ENCODE measurements around the gene TK1. TPM values are rescaled to one million over a fixed set of nuclear protein-coding genes. Genes with fewer than 3 reads are reported as not detected.

TK1 gene
- total RNA-seq, 1 experiment from 2014 or later: 340 TPM

DNA sequence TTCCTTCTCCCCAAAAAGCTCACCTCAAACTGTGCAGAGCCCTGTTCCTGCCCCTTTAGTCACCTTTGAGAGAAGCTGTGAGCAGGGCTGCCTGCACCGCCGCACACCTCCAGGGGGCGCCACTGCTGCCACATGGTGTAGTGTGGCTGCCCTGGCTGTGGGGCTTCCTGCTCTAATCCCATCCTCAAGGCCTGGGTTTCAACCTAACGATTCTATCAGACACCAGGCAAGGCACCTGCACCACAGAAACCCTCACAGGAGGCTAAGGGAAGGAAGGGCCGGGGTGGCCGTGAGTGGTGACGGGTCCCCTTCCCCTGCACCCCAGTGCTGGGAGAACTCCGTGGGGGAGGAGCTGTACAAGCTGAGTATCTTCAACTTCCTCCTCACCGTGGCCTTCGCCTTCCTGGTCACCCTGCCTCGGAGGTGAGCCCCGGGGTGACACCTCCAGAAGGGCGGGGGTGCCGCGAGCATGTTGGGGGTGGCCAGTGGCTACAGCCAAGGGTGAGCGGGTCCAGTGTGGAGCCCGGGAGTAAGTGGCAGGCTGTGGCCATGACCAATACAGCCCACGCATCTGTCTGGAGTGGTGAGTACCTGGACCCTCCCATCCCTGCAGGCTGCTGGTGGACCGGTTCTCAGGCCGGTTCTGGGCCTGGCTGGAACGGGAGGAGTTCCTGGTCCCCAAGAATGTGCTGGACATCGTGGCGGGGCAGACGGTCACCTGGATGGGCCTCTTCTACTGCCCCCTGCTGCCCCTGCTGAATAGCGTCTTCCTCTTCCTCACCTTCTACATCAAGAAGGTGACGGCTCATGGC lies 49.3 kb downstream of the TK1 start:
- ChIA-PET POLR2A (ENCODE audit: unreplicated experiment) (interaction anchor here (0.6 kb wide), 1 partner anchor 78 kb away, joined by 5 read pairs; no protein-coding TSS in a partner anchor), CTCF (no interaction called here)
- no peak overlapping the region for H3K4me2 ChIP-seq (ENCODE audit: low read length)
- no peak overlapping the region for H3K9ac ChIP-seq (ENCODE audit: low read length)
- DNase-seq (no peak), ATAC-seq (no peak)
- no peaks in the 10 kb centered on the region for H3K27me3 ChIP-seq (ENCODE audit: low read length)
- H4K20me1 ChIP-seq (ENCODE audit: low read length): no peaks in the 10 kb centered on the region
- peaks cover 3% of the 10 kb centered on the region for H3F3A ChIP-seq (ENCODE audit: low read length, unreplicated experiment)
- H3K27ac ChIP-seq (ENCODE audit: low read length): no peak overlapping the region
- no peaks in the 10 kb centered on the region for H3K9me3 ChIP-seq (ENCODE audit: low read length)
- H2AFZ ChIP-seq (ENCODE audit: low read length): no peak overlapping the region
- H3K4me3 ChIP-seq (ENCODE audit: low read length): no peak overlapping the region
- H3K36me3 ChIP-seq (ENCODE audit: low read depth, low read length): no peaks in the 10 kb centered on the region
- no peak for TF ChIP-seq EZH2phosphoT487 (IDR thresholded peaks at IDR 0.05; ENCODE audit: borderline replicate concordance, low read length)
- TF ChIP-seq, protein P1, sequence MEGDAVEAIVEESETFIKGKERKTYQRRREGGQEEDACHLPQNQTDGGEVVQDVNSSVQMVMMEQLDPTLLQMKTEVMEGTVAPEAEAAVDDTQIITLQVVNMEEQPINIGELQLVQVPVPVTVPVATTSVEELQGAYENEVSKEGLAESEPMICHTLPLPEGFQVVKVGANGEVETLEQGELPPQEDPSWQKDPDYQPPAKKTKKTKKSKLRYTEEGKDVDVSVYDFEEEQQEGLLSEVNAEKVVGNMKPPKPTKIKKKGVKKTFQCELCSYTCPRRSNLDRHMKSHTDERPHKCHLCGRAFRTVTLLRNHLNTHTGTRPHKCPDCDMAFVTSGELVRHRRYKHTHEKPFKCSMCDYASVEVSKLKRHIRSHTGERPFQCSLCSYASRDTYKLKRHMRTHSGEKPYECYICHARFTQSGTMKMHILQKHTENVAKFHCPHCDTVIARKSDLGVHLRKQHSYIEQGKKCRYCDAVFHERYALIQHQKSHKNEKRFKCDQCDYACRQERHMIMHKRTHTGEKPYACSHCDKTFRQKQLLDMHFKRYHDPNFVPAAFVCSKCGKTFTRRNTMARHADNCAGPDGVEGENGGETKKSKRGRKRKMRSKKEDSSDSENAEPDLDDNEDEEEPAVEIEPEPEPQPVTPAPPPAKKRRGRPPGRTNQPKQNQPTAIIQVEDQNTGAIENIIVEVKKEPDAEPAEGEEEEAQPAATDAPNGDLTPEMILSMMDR (conservative IDR thresholded peaks at IDR 0.05; ENCODE audit: low read depth, low read length): peak; percentile 79
- H3K9me2 ChIP-seq (replicated peaks; ENCODE audit: low read length): no peaks in the 10 kb centered on the region
- H3K4me1 ChIP-seq (ENCODE audit: insufficient read depth, low read length): peaks cover 26% of the 10 kb centered on the region
- H3K79me2 ChIP-seq (ENCODE audit: low read length): no peaks in the 10 kb centered on the region
- no TSS peak for BruUV-seq (replicated peaks)
- intact Hi-C loops (cut with micrococcal nuclease): no loop called here

DNA sequence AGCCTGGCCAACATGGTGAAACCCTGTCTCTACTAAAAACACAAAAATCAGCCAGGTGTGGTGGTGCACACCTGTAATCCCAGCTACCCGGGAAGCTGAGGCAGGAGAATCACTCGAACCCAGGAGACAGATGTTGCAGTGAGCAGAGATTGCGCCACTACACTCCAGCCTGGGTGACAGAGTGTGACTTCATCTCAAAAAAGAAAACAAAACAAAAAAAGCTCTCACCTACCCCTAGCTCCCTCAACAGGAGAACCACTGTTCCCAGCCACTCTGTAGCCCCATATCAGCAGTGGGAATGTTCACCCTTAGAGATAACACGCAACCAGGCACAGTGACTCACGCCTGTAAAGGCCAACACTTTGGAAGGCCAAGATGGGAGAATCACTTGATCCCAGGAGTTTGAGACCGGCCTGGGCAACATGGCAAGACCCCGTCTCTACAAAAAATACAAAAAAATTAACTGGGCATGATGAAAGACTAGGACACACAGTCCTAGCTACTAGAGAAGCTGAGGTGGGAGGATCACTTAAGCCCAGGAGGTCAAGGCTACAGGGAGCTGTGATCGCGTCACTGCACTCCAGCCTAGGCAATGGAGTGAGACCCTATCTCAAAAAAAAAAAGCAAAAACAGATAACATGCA lies 50.9 kb downstream of the TK1 start:
- H3F3A ChIP-seq (ENCODE audit: low read length, unreplicated experiment): peaks cover 3% of the 10 kb centered on the region
- CTCF ChIA-PET: no interaction called here
- BruUV-seq (replicated peaks): no TSS peak

More for the DNA sequence above, 50.9 kb downstream of the TK1 start:
- TF ChIP-seq EZH2 (IDR thresholded peaks at IDR 0.05; ENCODE audit: low read length, unreplicated experiment) (no peak), EZH2phosphoT487 (IDR thresholded peaks at IDR 0.05; ENCODE audit: borderline replicate concordance, low read length) (no peak)
- TF ChIP-seq, protein P1 (conservative IDR thresholded peaks at IDR 0.05; ENCODE audit: low read depth, low read length): no peak
- no peaks in the 10 kb centered on the region for H3K79me2 ChIP-seq (ENCODE audit: low read length)
- no peak overlapping the region for H2AFZ ChIP-seq (ENCODE audit: low read length)
- POLR2A ChIA-PET (ENCODE audit: unreplicated experiment): no interaction called here
- H3K9me2 ChIP-seq (replicated peaks; ENCODE audit: low read length): no peaks in the 10 kb centered on the region
- H3K9me3 ChIP-seq (ENCODE audit: low read length): no peaks in the 10 kb centered on the region
- H3K4me1 ChIP-seq (ENCODE audit: insufficient read depth, low read length): peaks cover 18% of the 10 kb centered on the region
- H3K4me2 ChIP-seq (ENCODE audit: low read length): no peak overlapping the region
- H3K4me3 ChIP-seq (ENCODE audit: low read length): no peak overlapping the region
- no peaks in the 10 kb centered on the region for H4K20me1 ChIP-seq (ENCODE audit: low read length)
- no peak overlapping the region for H3K9ac ChIP-seq (ENCODE audit: low read length)
- ATAC-seq: no peak
- H3K27me3 ChIP-seq (ENCODE audit: low read length): no peaks in the 10 kb centered on the region
- intact Hi-C loops (cut with micrococcal nuclease): no loop called here
- no peaks in the 10 kb centered on the region for H3K36me3 ChIP-seq (ENCODE audit: low read depth, low read length)
- no peak overlapping the region for H3K27ac ChIP-seq (ENCODE audit: low read length)
- DNase-seq: no peak

All from PC-3 (cell line).